ENCODE data around the gene PLEKHA7. TPM values are rescaled to one million over a fixed set of nuclear protein-coding genes. Genes with fewer than 3 reads are reported as not detected.

The PLEKHA7 gene
- total RNA-seq, 6 donors from 2014 or later, result 27.5 to 87.0 (median 48.6) TPM

DNA sequence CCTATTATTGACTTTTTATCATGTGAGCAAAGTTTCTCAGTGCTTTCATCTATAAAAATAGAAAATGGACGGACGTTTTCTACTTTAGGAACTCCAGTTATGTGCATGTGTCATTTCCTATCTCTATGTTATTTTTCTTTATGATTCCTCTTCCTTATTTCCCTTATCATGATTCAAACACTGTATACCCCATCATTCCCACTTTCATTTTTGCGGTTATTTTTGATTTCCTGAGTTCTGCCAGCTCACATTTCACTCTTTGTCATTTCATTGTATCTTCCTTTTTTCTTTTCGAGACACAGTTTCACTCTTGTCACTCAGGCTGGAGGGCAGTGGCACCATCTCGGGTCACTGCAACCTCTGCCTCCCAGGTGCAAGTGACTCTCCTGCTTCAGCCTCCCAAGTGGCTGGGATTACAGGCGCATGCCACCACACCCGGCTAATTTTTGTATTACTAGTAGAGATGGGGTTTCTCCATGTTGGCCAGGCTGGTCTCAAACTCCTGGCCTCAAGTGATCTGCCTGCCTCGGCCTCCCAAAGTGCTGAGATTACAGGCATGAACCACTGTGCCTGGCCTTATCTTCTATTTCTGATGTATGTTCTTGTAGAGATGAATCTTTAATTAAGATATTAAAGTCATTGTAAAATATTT is 254.2 kb downstream of the PLEKHA7 start:
- no peak for ATAC-seq (ENCODE audit: low FRiP score in 2 of 2)
- H3K4me1 ChIP-seq, result no peaks in the 10 kb centered on the region

GRCh38 chr11:16758382-16759024 is 255.7 kb downstream of the PLEKHA7 start:
- Histone ChIP-seq H3K4me1 (no peaks in the 10 kb centered on the region), H3K27ac (no peak overlapping the region), H3K36me3 (peaks cover 11 to 45% (median 30%) of the 10 kb centered on the region in 4 donors), H3K9me3 (no peaks in the 10 kb centered on the region), H3K4me3 (no peak overlapping the region), H3K27me3 (no peaks in the 10 kb centered on the region)
- ATAC-seq (ENCODE audit: low FRiP score in 2 of 2), result no peak
- DNase-seq, result no peak
- 89 to 93% methylated on average over 4 of the region's 4 CpGs for WGBS, 2 donors
- TF ChIP-seq, protein P1, sequence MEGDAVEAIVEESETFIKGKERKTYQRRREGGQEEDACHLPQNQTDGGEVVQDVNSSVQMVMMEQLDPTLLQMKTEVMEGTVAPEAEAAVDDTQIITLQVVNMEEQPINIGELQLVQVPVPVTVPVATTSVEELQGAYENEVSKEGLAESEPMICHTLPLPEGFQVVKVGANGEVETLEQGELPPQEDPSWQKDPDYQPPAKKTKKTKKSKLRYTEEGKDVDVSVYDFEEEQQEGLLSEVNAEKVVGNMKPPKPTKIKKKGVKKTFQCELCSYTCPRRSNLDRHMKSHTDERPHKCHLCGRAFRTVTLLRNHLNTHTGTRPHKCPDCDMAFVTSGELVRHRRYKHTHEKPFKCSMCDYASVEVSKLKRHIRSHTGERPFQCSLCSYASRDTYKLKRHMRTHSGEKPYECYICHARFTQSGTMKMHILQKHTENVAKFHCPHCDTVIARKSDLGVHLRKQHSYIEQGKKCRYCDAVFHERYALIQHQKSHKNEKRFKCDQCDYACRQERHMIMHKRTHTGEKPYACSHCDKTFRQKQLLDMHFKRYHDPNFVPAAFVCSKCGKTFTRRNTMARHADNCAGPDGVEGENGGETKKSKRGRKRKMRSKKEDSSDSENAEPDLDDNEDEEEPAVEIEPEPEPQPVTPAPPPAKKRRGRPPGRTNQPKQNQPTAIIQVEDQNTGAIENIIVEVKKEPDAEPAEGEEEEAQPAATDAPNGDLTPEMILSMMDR (IDR thresholded peaks at IDR 0.05), result no peak
- TF ChIP-seq EP300 (IDR thresholded peaks at IDR 0.05) (no peak), POLR2A (IDR thresholded peaks at IDR 0.05) (no peak), POLR2AphosphoS5 (IDR thresholded peaks at IDR 0.05) (no peak)

More for the DNA sequence above, 254.2 kb downstream of the PLEKHA7 start:
- DNase-seq, result no peak
- WGBS, 2 donors, result 54 to 55% methylated on average over 8 of the region's 8 CpGs
- Histone ChIP-seq H3K4me3 (no peak overlapping the region), H3K9me3 (no peaks in the 10 kb centered on the region), H3K36me3 (peaks cover 7 to 30% (median 17%) of the 10 kb centered on the region in 4 donors), H3K27me3 (no peaks in the 10 kb centered on the region), H3K27ac (no peak overlapping the region)
- TF ChIP-seq POLR2A (IDR thresholded peaks at IDR 0.05) (no peak), EP300 (IDR thresholded peaks at IDR 0.05) (no peak), POLR2AphosphoS5 (IDR thresholded peaks at IDR 0.05) (no peak)
- TF ChIP-seq, protein P1 (IDR thresholded peaks at IDR 0.05), result no peak

DNA sequence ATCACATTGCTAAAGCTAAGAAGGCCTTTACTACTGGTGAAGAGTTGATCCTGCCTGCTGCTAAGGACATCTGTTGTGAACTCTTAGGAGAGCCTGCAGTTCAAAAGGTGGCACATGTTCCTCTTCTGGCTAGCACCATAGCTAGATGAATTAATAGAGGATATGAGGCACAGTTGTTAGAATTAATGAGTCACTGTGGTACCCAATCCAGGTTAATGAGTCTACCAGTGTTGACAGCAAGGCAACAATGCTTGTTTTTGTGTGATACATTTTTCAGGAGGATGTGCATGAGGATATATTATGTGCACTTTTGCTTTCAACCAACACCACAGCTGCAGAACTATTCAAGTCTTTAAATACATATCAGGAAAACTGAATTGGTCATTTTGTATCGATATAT is 263.8 kb downstream of the PLEKHA7 start:
- ATAC-seq (ENCODE audit: low FRiP score in 2 of 2), result no peak
- H3K27ac ChIP-seq, result no peak overlapping the region
- H3K27me3 ChIP-seq, result no peaks in the 10 kb centered on the region
- H3K4me1 ChIP-seq, result no peaks in the 10 kb centered on the region
- no peak for TF ChIP-seq POLR2AphosphoS5 (IDR thresholded peaks at IDR 0.05)
- TF ChIP-seq POLR2A (IDR thresholded peaks at IDR 0.05), result no peak
- TF ChIP-seq, protein P1 (IDR thresholded peaks at IDR 0.05), result no peak
- TF ChIP-seq EP300 (IDR thresholded peaks at IDR 0.05), result no peak
- no peak overlapping the region for H3K4me3 ChIP-seq
- no peaks in the 10 kb centered on the region for H3K9me3 ChIP-seq
- DNase-seq, result no peak
- 94 to 95% methylated on average over 1 of the region's 1 CpG for WGBS, 2 donors
- peaks cover 47 to 100% (median 65%) of the 10 kb centered on the region in 4 donors for H3K36me3 ChIP-seq

- Histone ChIP-seq H3K9me3 (no peaks in the 10 kb centered on the region), H3K4me3 (no peak overlapping the region), H3K4me1 (peaks cover 0 to 3% (median 0%) of the 10 kb centered on the region in 4 donors), H3K27ac (no peak overlapping the region), H3K36me3 (peaks cover 44 to 100% (median 61%) of the 10 kb centered on the region in 4 donors), H3K27me3 (no peaks in the 10 kb centered on the region)
- no peak for DNase-seq
- TF ChIP-seq, protein P1 (IDR thresholded peaks at IDR 0.05), result no peak
- ATAC-seq (ENCODE audit: low FRiP score in 2 of 2), result no peak
- 58 to 77% methylated on average over 2 of the region's 2 CpGs for WGBS, 2 donors
Measured at GRCh38 chr11:16749666-16750065, 264.5 kb downstream of the PLEKHA7 start.

All from upper lobe of left lung (tissue), 6 donors.